Measurements from ENCODE around the gene SSX3. TPM values are rescaled to one million over a fixed set of nuclear protein-coding genes. Genes with fewer than 3 reads are reported as not detected.
"Not testable (repeated sequence)": the region's sequence is repeated elsewhere in the genome, so short reads cannot be mapped to it uniquely, and the experiment has no call there.

The SSX3 gene
- not detected in 3 replicates for total RNA-seq
- long read RNA-seq, result 0 reads

- DNase-seq (ENCODE audit: low spot score); H3K4me3 Mint-ChIP-seq (ENCODE audit: unreplicated experiment); H3K36me3 Mint-ChIP-seq (ENCODE audit: low read depth); H3K27me3 Mint-ChIP-seq (ENCODE audit: low read depth); H3K9me3 Mint-ChIP-seq (ENCODE audit: low read depth); H3K4me1 Mint-ChIP-seq (ENCODE audit: low read depth); H3K27ac Mint-ChIP-seq (ENCODE audit: unreplicated experiment): not testable (repeated sequence)
Measured at GRCh38 chrX:48356315-48357094, at the start of gene SSX3. TSS of gene SSX3 (minus strand) at chrX:48356703. CDS start at chrX:48355249, 1,454 bp downstream.

DNA sequence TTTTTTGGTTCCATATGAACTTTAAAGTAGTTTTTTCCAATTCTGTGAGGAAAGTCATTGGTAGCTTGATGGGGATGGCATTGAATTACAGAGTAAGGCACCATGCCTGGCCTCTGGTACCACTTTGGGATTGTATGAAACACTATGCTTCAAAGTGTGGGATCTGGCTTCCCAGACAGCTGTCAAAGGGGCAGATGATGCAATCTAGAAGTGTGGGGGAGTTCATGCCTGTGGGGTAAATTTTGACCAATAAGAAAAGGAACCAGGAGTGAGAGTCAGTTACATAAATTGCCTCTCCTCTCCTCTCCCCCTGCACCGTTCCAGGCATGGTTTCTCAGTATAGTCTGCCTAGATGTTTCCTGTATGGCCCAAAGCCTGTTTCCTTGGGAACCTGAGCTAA is 41.3 kb upstream of the SSX3 start:
- not testable (repeated sequence) for H3K4me1 Mint-ChIP-seq (ENCODE audit: low read depth); H3K27me3 Mint-ChIP-seq (ENCODE audit: low read depth); H3K9me3 Mint-ChIP-seq (ENCODE audit: low read depth); H3K36me3 Mint-ChIP-seq (ENCODE audit: low read depth); DNase-seq (ENCODE audit: low spot score); H3K27ac Mint-ChIP-seq (ENCODE audit: unreplicated experiment); H3K4me3 Mint-ChIP-seq (ENCODE audit: unreplicated experiment)

GRCh38 chrX:48396931-48397330 is 40.4 kb upstream of the SSX3 start:
- H3K27ac Mint-ChIP-seq (ENCODE audit: unreplicated experiment); H3K9me3 Mint-ChIP-seq (ENCODE audit: low read depth); H3K4me1 Mint-ChIP-seq (ENCODE audit: low read depth); DNase-seq (ENCODE audit: low spot score); H3K36me3 Mint-ChIP-seq (ENCODE audit: low read depth); H3K27me3 Mint-ChIP-seq (ENCODE audit: low read depth); H3K4me3 Mint-ChIP-seq (ENCODE audit: unreplicated experiment): not testable (repeated sequence)

DNA sequence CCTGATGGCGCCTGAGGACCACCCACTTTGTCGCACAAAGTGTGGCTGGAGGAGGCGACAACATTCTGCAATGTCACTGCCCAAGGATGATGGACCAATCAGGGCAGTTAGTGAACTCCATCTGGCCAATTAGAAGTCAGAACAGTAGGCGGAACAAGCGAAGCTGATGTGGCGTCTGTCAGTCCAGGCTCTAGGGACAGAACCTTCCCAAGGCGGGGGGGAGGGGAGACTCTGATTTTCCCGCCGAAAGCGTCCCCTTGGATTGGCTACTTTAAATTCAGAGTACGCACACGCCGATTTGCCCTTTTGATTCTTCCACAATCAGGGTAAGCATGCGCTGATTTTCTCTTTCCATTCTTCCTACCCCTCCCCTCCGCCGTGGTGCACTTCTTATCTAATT is 26.7 kb upstream of the SSX3 start, which contains the start of gene SSX4:
Gene SSX4 (plus strand): TSS at position 301 of the 400 bp plus-strand sequence. CDS start 515 bp downstream, outside the sequence.
- H3K4me3 Mint-ChIP-seq (ENCODE audit: unreplicated experiment); DNase-seq (ENCODE audit: low spot score); H3K27me3 Mint-ChIP-seq (ENCODE audit: low read depth); H3K27ac Mint-ChIP-seq (ENCODE audit: unreplicated experiment); H3K9me3 Mint-ChIP-seq (ENCODE audit: low read depth); H3K4me1 Mint-ChIP-seq (ENCODE audit: low read depth); H3K36me3 Mint-ChIP-seq (ENCODE audit: low read depth): not testable (repeated sequence)

- H3K27me3 Mint-ChIP-seq (ENCODE audit: low read depth); H3K36me3 Mint-ChIP-seq (ENCODE audit: low read depth); H3K27ac Mint-ChIP-seq (ENCODE audit: unreplicated experiment); H3K9me3 Mint-ChIP-seq (ENCODE audit: low read depth); H3K4me3 Mint-ChIP-seq (ENCODE audit: unreplicated experiment); DNase-seq (ENCODE audit: low spot score); H3K4me1 Mint-ChIP-seq (ENCODE audit: low read depth): not testable (repeated sequence)
Measured at GRCh38 chrX:48370408-48370807, 13.9 kb upstream of the SSX3 start.

DNA sequence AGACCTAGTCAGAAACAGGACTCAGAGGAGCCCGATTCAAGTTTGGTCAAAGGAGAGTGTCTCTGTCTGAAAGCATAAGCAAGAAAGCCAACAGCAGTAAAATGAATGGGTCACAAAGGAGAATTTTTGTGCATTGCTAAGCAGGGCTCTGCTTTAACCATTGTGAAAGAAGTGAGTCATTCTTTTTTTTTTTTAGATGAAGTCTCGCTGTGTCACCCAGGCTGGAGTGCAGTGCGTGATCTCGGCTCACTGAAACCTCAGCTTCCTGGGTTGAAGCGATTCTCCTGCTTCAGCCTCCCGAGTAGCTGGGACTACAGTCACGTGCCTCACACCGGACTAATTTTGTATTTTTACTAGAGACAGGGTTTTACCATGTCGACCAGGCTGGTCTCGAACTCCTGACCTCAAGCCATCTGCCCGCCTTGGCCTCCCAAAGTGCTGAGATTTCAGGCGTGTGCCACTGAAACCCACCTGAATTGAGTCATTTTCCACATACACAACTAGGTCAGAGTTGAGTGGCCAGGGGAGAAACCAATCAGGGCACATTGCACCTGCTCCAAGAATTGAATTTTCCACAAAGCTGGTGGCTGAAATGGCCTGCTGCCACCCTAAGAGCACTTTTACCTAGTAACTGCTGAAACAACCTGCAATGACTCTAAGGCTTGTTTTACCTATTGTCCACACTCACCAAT is 11.4 kb upstream of the SSX3 start:
- H3K27me3 Mint-ChIP-seq (ENCODE audit: low read depth); H3K27ac Mint-ChIP-seq (ENCODE audit: unreplicated experiment); H3K9me3 Mint-ChIP-seq (ENCODE audit: low read depth); H3K4me3 Mint-ChIP-seq (ENCODE audit: unreplicated experiment); DNase-seq (ENCODE audit: low spot score); H3K36me3 Mint-ChIP-seq (ENCODE audit: low read depth); H3K4me1 Mint-ChIP-seq (ENCODE audit: low read depth): not testable (repeated sequence)

DNA sequence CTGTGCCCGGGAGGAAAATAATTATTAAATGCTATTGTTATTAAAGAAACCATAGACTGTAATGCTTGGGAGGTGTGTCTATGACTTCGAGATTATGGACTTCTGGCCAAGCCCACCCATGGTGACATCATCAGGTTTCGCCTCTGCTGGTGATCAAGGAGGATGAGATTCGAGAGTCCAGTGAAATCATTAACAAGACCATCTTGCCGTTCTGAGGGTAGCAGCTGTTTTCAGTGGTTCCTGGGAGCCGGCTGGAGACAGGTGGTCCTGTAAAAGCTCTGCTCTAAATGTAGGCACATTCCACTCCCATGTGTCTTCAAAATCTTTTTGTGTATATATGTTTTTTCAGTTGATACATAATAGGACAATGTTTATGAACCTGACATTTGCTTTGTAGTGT is 2.8 kb upstream of the SSX3 start:
- H3K9me3 Mint-ChIP-seq (ENCODE audit: low read depth), result peaks cover 12% of the 10 kb centered on the region
- not testable (repeated sequence) for DNase-seq (ENCODE audit: low spot score); H3K36me3 Mint-ChIP-seq (ENCODE audit: low read depth); H3K4me1 Mint-ChIP-seq (ENCODE audit: low read depth); H3K27ac Mint-ChIP-seq (ENCODE audit: unreplicated experiment); H3K27me3 Mint-ChIP-seq (ENCODE audit: low read depth); H3K4me3 Mint-ChIP-seq (ENCODE audit: unreplicated experiment)

DNA sequence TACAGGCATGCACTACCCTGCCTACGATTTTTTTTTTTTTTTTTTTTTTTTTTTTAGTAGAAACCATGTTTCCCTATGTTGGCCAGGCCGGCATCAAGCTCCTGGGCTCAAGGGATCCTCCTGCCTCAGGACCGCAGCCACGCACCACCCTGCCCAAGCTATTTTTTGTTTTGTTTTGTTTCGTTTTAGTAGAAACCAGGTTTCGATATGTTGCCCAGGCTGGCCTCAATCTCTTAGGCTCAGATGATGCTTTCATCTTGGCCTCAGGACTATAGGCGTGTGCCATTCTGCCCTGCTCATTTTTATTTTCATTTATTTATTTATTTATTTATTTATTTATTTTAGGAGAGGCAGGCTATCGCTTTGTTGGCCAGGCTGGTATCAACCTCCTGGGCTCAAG is 1.2 kb upstream of the SSX3 start:
- H3K27ac Mint-ChIP-seq (ENCODE audit: unreplicated experiment), result no peak overlapping the region
- DNase-seq (ENCODE audit: low spot score), result no peak
- H3K9me3 Mint-ChIP-seq (ENCODE audit: low read depth), result peaks cover 9% of the 10 kb centered on the region
- H3K4me3 Mint-ChIP-seq (ENCODE audit: unreplicated experiment), result no peak overlapping the region
- H3K4me1 Mint-ChIP-seq (ENCODE audit: low read depth), result no peaks in the 10 kb centered on the region
- no peaks in the 10 kb centered on the region for H3K36me3 Mint-ChIP-seq (ENCODE audit: low read depth)
- TF ChIP-seq, protein P1, sequence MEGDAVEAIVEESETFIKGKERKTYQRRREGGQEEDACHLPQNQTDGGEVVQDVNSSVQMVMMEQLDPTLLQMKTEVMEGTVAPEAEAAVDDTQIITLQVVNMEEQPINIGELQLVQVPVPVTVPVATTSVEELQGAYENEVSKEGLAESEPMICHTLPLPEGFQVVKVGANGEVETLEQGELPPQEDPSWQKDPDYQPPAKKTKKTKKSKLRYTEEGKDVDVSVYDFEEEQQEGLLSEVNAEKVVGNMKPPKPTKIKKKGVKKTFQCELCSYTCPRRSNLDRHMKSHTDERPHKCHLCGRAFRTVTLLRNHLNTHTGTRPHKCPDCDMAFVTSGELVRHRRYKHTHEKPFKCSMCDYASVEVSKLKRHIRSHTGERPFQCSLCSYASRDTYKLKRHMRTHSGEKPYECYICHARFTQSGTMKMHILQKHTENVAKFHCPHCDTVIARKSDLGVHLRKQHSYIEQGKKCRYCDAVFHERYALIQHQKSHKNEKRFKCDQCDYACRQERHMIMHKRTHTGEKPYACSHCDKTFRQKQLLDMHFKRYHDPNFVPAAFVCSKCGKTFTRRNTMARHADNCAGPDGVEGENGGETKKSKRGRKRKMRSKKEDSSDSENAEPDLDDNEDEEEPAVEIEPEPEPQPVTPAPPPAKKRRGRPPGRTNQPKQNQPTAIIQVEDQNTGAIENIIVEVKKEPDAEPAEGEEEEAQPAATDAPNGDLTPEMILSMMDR (IDR thresholded peaks at IDR 0.05), result no peak
- H3K27me3 Mint-ChIP-seq (ENCODE audit: low read depth), result no peaks in the 10 kb centered on the region

DNA sequence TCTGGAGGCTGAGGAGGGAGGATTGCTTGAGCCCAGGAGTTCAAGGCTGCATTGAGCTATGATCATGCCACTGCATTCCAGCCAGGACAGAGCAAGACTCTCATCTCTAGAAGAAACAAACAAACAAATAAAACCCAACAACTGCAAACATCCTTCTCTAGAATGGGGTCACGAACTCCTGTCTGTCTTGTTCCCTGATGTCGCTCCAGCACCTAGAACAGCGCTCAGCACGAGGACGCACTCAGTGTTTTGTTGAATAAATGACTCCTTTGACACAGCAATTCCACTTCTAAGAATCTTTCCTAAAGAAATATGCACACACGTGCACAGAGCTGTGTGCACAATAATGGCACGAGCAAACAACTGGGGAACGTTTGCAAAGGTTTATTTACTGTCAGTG is 10.4 kb downstream of the SSX3 start:
- H3K4me3 Mint-ChIP-seq (ENCODE audit: unreplicated experiment); H3K27me3 Mint-ChIP-seq (ENCODE audit: low read depth); H3K4me1 Mint-ChIP-seq (ENCODE audit: low read depth); DNase-seq (ENCODE audit: low spot score); H3K36me3 Mint-ChIP-seq (ENCODE audit: low read depth); H3K27ac Mint-ChIP-seq (ENCODE audit: unreplicated experiment): not testable (repeated sequence)
- peaks cover 11% of the 10 kb centered on the region for H3K9me3 Mint-ChIP-seq (ENCODE audit: low read depth)

GRCh38 chrX:48313996-48314395 is 42.5 kb downstream of the SSX3 start:
- H3K9me3 Mint-ChIP-seq (ENCODE audit: low read depth), result peaks cover 10% of the 10 kb centered on the region
- H3K4me3 Mint-ChIP-seq (ENCODE audit: unreplicated experiment); H3K27ac Mint-ChIP-seq (ENCODE audit: unreplicated experiment); H3K27me3 Mint-ChIP-seq (ENCODE audit: low read depth); H3K4me1 Mint-ChIP-seq (ENCODE audit: low read depth); DNase-seq (ENCODE audit: low spot score); H3K36me3 Mint-ChIP-seq (ENCODE audit: low read depth): not testable (repeated sequence)
